MM.1S (cell line): ENCODE data around the gene MCTS1.

Experiments used
- CTCF ChIP-seq: fragments of 300-600 bp; sonication (generic); IDR thresholded peaks from 2 replicates; pipeline ENCODE4 v1.5.1; 2016; ENCODE audit warnings: antibody characterized with exemption, low read length, mixed read lengths
- EZH2 ChIP-seq: fragments of 300-600 bp; sonication (generic); optimal IDR thresholded peaks from 2 replicates; pipeline ENCODE3; 2017; ENCODE audit warnings: low read depth, mild to moderate bottlenecking, antibody characterized with exemption, low read length, mixed read lengths
- EZH2phosphoT487 ChIP-seq: fragments of 300-600 bp; sonication (generic); IDR thresholded peaks from 2 replicates; pipeline ENCODE4 v1.6.1; 2018; ENCODE audit warnings: antibody characterized with exemption, low read length

- TF ChIP-seq EZH2: no peak
- TF ChIP-seq CTCF: no peak
- TF ChIP-seq EZH2phosphoT487: no peak
Measured at GRCh38 chrX:120561634-120562568, 42.0 kb upstream of the MCTS1 start.
